Activated CD4-positive, alpha-beta T cell treated with anti-CD3 and anti-CD28 coated beads, Interleukin-2, amount 50 U/mL, for 48 hours (primary cell): ENCODE measurements around the gene ATP8B3.
"Not testable (repeated sequence)": the region's sequence is repeated elsewhere in the genome, so short reads cannot be mapped to it uniquely, and the experiment has no call there.

ENCODE experiments used
- DNase-seq, 2 experiments: peaks; one replicate each; pipeline ENCODE4 v3.0.0-alpha.2; 2020

Gene ATP8B3

GRCh38 chr19:1816530-1817298, 4.6 kb upstream of the ATP8B3 start:
- DNase-seq, result no peak

- no peak for DNase-seq
Measured at GRCh38 chr19:1815605-1816529, 3.8 kb upstream of the ATP8B3 start.

GRCh38 chr19:1814833-1815604, 2.9 kb upstream of the ATP8B3 start:
- no peak for DNase-seq

- DNase-seq, result no peak
Measured at GRCh38 chr19:1814391-1814790, 2.3 kb upstream of the ATP8B3 start.

DNA sequence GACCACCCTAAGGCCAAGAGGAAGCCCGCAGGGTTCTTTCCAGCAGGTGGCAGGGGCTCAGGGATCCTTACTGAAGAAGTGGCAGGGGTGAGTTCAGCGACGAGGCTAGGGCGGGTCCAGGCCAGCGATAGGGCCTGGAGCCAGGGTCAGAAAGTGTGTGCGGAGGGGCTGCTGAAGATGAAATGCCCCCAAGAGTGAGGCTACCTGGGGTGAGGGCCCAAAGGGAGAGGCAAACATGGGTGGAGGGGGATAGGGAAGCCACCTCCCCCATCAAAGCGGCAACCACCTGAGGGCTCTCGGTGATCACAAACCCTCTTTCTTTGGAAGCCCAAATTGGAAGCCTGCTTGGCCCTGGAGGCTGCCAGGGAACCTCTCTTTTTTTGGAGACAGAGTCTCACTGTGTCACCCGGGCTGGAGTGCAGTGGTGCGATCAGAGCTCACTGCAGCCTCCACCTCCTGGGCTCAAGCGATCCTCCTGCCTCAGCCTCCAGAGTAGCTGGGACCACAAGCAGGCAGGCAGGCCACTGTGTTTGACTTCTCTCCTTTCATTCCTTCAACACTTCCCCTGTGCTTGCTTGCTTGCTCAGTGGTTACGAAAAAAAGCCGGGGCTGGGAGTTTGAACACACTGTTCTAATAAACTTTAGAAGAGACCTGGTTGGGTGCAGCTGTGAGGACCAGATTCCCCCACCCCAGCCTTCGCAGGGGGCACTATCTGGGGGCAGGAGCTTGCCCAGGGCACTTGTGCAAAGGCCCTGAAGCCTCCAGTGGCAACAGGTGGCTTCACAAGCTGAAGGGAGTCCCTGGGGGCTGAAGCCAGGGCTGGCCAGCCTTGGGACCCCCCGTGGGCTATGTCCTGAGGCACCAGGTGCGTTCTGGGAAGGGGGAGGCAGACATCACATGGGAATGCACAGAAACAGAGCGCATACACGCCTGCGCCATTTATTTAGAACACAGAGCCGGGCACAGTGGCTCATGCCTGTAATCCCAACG, 1.4 kb upstream of the ATP8B3 start:
- no peak for DNase-seq

- DNase-seq, result peak; percentile 90 to 94
Measured at GRCh38 chr19:1812426-1813191, 533 bp upstream of the ATP8B3 start.

DNA sequence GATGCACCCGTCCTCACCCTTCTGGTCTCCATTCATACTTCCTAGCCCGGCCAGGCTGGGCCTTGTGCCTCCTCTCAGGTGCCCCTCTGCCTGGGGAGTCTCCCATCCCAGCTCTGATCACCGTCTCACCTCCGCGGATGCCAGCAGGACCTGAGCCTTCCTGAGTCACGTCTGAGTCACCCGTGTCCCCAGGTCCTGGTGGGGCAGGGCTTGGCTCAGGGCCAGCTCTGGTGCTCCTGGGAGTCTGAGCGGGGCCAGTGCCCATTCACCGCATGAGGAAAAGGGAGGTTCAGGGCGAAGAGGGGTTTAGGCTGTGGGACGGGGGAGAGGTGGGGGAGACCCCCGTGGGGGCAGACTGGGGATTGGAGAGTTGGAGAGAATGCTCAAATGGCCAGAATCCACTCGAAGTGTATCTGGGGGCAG, 593 bp downstream of the ATP8B3 start:
- DNase-seq, result peak; percentile 63 to 70

DNA sequence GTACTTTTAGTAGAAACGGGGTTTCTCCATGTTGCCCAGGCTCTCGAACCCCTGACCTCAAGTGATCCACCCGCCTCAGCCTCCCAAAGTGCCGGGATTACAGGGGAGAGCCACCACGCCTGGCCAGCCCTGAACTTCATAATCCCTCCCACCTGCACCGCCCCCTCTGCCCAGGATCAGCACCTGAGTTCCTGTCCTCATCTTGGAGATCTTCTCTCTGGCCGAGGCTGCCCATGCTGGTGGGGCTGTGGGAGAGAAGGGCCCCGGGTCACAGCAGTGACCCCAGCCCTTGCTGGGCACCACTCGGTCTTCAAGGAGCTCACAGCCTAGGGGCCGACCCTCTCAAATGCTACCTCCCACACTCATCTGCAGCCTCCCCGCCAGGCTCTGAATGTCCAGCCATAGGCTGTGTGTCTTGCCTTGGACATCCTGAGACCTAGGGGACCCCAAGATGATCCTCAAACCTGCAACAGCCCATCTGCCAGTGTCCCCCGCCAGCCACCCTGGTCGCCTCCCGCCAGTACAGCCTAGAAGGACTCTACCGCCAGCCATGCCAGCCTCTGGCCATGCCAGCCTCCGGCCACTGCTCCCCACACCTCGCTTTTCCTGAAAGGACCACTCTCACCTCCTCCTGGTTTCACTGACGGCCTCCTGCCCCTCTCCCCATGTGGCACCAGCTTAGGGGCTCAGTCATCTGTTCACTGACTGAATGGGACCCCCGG, 1.5 kb downstream of the ATP8B3 start:
- no peak for DNase-seq

DNA sequence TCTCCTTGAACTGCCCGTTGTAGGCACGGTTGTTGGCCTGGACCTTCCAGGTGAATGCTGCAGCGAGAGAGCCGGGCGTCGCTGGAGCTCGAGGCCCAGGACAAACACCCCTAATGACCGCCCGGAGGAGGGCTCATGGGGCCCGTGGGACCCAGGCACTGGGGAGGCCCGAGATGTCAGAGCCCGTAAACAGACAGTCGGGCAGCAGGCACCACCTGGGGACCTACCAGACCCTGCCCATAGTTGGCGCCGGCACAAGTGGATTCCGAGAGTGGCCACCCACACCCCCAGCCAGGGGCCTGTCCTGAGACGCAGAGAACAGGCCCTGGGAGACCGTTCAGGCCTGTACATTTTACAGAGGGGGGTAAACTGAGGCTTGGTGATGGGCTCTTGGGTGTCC, 2.4 kb downstream of the ATP8B3 start:
- no peak for DNase-seq

DNA sequence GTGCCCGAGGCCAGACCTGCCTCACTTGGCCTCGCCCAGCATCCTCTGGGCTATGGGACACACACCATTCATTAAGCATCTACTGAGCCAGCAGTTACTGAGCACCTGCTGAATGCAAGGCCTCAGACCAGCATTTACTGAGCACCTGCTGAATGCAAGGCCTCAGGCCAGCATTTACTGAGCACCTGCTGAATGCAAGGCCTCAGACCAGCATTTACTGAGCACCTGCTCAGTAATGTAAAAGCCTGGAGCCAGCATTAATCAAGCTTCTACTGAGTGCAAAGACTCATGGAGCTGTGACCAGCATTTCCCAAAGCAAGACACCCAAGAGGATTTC, 3.7 kb downstream of the ATP8B3 start:
- no peak for DNase-seq

DNA sequence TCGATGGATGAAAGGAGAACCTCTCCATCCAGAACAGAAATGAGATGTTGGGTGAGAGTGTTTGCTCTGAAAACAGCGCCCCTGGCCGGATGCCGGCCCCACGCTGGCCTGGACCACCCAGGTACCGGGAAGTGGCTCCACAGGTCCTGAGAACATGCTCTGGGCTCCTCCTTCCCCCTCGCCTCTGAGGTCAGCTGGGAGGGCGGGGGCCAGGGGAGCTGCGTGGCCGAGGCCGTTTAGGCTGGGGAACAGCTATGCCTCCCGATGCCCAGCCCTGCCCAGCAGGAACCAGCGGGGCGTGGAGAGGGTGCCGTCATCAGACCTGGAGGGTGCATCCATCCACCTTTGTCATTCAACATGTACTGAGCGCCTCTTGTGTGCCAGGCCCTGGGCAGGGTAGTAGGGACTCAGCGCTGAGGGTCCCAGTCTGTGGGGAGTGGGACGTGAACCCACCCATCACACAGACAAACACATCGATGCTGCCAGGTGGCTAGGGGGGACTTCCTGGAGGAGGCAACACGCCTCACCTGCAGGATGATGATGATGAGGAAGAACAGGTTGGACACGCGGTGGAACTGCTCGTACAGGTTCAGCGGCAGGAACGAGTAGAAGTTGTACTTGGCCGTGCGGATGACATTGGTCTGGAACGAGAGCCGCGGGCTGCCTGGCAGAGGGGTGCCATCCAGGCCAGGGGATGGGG, 4.2 kb downstream of the ATP8B3 start:
- DNase-seq, result no peak

DNA sequence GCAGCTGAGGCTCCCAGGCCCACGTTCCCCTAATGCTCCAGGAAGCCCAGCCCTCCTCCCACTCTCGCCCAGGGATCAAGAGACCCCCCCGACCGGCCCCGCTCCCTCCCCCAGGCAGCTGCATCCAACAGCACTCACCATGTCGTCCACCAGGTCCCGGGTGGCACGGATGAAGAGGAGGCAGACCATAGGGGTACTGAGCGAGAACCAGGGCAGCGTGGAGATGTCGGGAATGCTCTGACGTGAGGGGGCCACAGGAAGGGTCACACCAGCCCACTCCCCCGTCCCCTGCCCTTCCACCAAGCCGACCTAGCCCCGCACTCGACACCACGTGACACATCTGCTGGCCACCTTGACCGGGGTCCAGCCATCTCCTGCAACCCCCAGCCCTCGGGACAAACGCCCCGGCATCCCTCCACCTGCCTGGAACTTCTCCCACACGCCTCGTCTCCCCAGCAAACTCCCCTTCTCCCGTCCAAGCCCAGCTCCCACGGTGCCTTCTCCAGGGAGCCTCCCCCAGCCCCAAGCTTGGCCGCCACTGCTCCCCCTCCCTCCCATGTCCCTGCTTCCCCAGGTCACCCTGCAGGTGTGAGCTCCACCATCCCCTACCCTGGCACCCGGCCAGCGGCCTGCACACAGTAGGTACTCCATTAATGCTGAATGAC, 4.9 kb downstream of the ATP8B3 start:
- no peak for DNase-seq

- no peak for DNase-seq
Measured at GRCh38 chr19:1806184-1807029, 5.7 kb downstream of the ATP8B3 start.

GRCh38 chr19:1805401-1806183, 6.5 kb downstream of the ATP8B3 start:
- DNase-seq, result no peak

GRCh38 chr19:1804858-1805257, 7.2 kb downstream of the ATP8B3 start:
- no peak for DNase-seq

GRCh38 chr19:1799695-1800342, 12.3 kb downstream of the ATP8B3 start:
- DNase-seq, result no peak

DNA sequence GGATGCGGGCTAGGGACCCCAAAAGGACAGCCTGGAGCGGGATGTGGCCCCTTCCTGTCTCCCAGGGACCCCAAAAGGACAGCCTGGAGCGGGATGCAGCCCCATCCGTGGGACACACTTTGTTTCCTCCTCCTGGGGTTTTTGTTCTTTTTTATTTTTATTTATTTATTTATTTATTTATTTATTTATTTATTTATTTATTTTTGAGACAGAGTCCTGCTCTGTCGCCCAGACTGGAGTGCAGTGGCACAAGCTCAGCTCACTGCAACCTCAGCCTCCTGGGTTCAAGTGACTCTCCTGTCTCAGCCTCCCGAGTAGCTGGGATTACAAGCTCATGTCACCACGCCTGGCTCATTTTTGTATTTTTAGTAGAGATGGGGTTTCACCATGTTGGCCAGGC, 14.8 kb downstream of the ATP8B3 start:
- DNase-seq, result not testable (repeated sequence)
